Neuronal stem cell (in vitro differentiated cells): ENCODE measurements around the gene CHD5.

Experiments used
- DNase-seq: peaks from one replicate; pipeline ENCODE4 v3.0.0-alpha.2; 2013; ENCODE audit warnings: low spot score
- H2AFZ ChIP-seq: one replicate; pipeline ENCODE4 v1.6.1; 2013; ENCODE audit warnings: mild to moderate bottlenecking, low read length, inconsistent platforms
- H2AK5ac ChIP-seq: 2 replicates; pipeline ENCODE4 v1.6.1; 2013; ENCODE audit warnings: low read depth, mild to moderate bottlenecking, inconsistent platforms, low read length, moderate library complexity, mixed read lengths
- H2BK120ac ChIP-seq: 2 replicates; pipeline ENCODE4 v1.6.1; 2013; ENCODE audit warnings: low read depth, mild to moderate bottlenecking, inconsistent platforms, low read length, moderate library complexity, mixed read lengths
- H2BK12ac ChIP-seq: one replicate; pipeline ENCODE4 v1.6.1; 2013; ENCODE audit warnings: low read length, inconsistent platforms
- H2BK15ac ChIP-seq: 2 replicates; pipeline ENCODE4 v1.6.1; 2013; ENCODE audit warnings: mild to moderate bottlenecking, low read length, inconsistent platforms, mixed read lengths
- H2BK5ac ChIP-seq: one replicate; pipeline ENCODE4 v1.6.1; 2013; ENCODE audit warnings: inconsistent platforms, mild to moderate bottlenecking, low read length, moderate library complexity
- H3K14ac ChIP-seq: one replicate; pipeline ENCODE4 v1.6.1; 2013; ENCODE audit warnings: low read length, inconsistent platforms
- H3K18ac ChIP-seq: 2 replicates; pipeline ENCODE4 v1.6.1; 2013; ENCODE audit warnings: low read length, inconsistent platforms
- H3K23ac ChIP-seq: 2 replicates; pipeline ENCODE4 v1.6.1; 2013; ENCODE audit warnings: low read depth, mild to moderate bottlenecking, mixed read lengths, low read length, inconsistent platforms; ENCODE audit not compliant: poor library complexity
- H3K27ac ChIP-seq: replicated peaks from 3 replicates; pipeline ENCODE4 v1.5.1; 2013; ENCODE audit warnings: low read length, inconsistent platforms
- H3K27me3 ChIP-seq, 3 experiments: 2 replicates each; pipeline ENCODE4 v1.6.1; 2013; ENCODE audit warnings: low read length in 3 of 3, mild to moderate bottlenecking in 2 of 3, inconsistent platforms in 1 of 3, low read depth in 1 of 3, mixed read lengths in 1 of 3, moderate library complexity in 1 of 3; ENCODE audit not compliant: control insufficient read depth in 3 of 3, insufficient read depth in 3 of 3
- H3K36me3 ChIP-seq, 2 donors: replicated peaks in 1 of 2; 2 replicates each; pipeline ENCODE4 v1.6.1; 2013; ENCODE audit warnings: low read length in 2 of 2; ENCODE audit not compliant: control insufficient read depth in 2 of 2, insufficient read depth in 2 of 2
- H3K4ac ChIP-seq: 2 replicates; pipeline ENCODE4 v1.6.1; 2013; ENCODE audit warnings: inconsistent platforms, mild to moderate bottlenecking, low read length, moderate library complexity
- H3K4me1 ChIP-seq, 2 donors: 1 replicate in 1 of 2; 2 replicates in 1 of 2; pipeline ENCODE4 v1.6.1; 2013; ENCODE audit warnings: low read length in 2 of 2, low read depth in 1 of 2; ENCODE audit not compliant: control insufficient read depth in 2 of 2, insufficient read depth in 1 of 2
- H3K4me2 ChIP-seq: one replicate; pipeline ENCODE4 v1.6.1; 2013; ENCODE audit warnings: mild to moderate bottlenecking, low read length, inconsistent platforms; ENCODE audit not compliant: insufficient read depth, poor library complexity, severe bottlenecking
- H3K4me3 ChIP-seq, 2 donors: 2 replicates each; pipeline ENCODE4 v1.5.1; 2013; ENCODE audit warnings: low read length in 2 of 2, mild to moderate bottlenecking in 2 of 2, inconsistent platforms in 1 of 2, moderate library complexity in 1 of 2
- H3K79me1 ChIP-seq: one replicate; pipeline ENCODE4 v1.6.1; 2013; ENCODE audit warnings: low read depth, mild to moderate bottlenecking, inconsistent platforms, low read length, moderate library complexity
- H3K9ac ChIP-seq: one replicate; pipeline ENCODE4 v1.6.1; 2013; ENCODE audit warnings: mild to moderate bottlenecking, low read depth, low read length, inconsistent platforms; ENCODE audit not compliant: poor library complexity
- H3K9me3 ChIP-seq, 2 donors: replicated peaks in 1 of 2; 2 replicates each; pipeline versions ENCODE3 to v1.6.1; 2013; ENCODE audit warnings: low read length in 2 of 2, mild to moderate bottlenecking in 2 of 2, inconsistent platforms in 1 of 2, low read depth in 1 of 2, mixed read lengths in 1 of 2, moderate library complexity in 1 of 2; ENCODE audit not compliant: control insufficient read depth in 2 of 2, insufficient read depth in 1 of 2
- H4K8ac ChIP-seq: one replicate; pipeline ENCODE4 v1.6.1; 2013; ENCODE audit warnings: low read depth, mild to moderate bottlenecking, inconsistent platforms, low read length, moderate library complexity
- H4K91ac ChIP-seq: one replicate; pipeline ENCODE4 v1.6.1; 2013; ENCODE audit warnings: low read length, low read depth, mild to moderate bottlenecking, inconsistent platforms; ENCODE audit not compliant: poor library complexity
- WGBS, 2 donors: extraction: QIAGEN DNeasy Blood & Tissue Kit; methylation state at CpG; one replicate each; pipeline ENCODE4 v1.1.7; 2013; ENCODE audit warnings: missing lambda C conversion rate in 2 of 2, mixed read lengths in 1 of 2; ENCODE audit not compliant: insufficient read length in 2 of 2, insufficient replicate concordance in 1 of 2; ENCODE audit errors: extremely low coverage in 2 of 2; 5-methylcytosine and 5-hydroxymethylcytosine counted together

Gene CHD5

DNA sequence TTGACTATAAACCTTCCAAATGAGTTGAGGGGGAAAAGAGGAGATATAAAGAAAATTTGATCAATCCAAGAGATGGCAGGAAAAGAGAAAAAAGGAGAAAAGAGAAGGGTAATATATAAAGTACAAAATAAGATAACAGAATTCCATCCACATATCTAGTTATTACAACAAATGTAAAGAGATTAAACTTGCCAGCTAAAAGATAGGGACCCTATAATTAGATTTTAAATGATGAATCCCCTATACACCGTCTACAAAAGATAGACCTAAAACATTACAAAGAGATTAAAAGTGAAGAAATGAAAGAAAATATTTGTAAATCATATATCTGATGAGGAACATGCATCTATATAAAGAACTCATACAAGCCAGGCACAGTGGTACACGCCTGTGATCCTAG is 63.1 kb downstream of the CHD5 start:
- no peak for DNase-seq
- no peak overlapping the region for H3K23ac ChIP-seq
- no peak overlapping the region for H3K18ac ChIP-seq
- no peaks in the 10 kb centered on the region for H3K36me3 ChIP-seq
- H3K9me3 ChIP-seq: peaks cover 0 to 3% of the 10 kb centered on the region in 2 donors
- WGBS, 2 donors: no CpG with 5 or more reads among the region's 2 CpGs
- no peak overlapping the region for H3K4ac ChIP-seq
- no peak overlapping the region for H3K4me3 ChIP-seq
- no peak overlapping the region for H4K91ac ChIP-seq
- no peak overlapping the region for H2BK5ac ChIP-seq
- H2AFZ ChIP-seq: no peak overlapping the region
- no peak overlapping the region for H3K14ac ChIP-seq
- H2BK120ac ChIP-seq: no peak overlapping the region
- peaks cover 0 to 7% (median 0%) of the 10 kb centered on the region in 3 experiments for H3K27me3 ChIP-seq
- no peaks in the 10 kb centered on the region for H3K79me1 ChIP-seq
- H4K8ac ChIP-seq: no peak overlapping the region
- H3K27ac ChIP-seq: no peak overlapping the region
- H3K4me2 ChIP-seq: no peak overlapping the region
- H2AK5ac ChIP-seq: no peak overlapping the region
- H2BK15ac ChIP-seq: no peak overlapping the region
- no peak overlapping the region for H3K9ac ChIP-seq
- no peaks in the 10 kb centered on the region for H3K4me1 ChIP-seq
- no peak overlapping the region for H2BK12ac ChIP-seq

DNA sequence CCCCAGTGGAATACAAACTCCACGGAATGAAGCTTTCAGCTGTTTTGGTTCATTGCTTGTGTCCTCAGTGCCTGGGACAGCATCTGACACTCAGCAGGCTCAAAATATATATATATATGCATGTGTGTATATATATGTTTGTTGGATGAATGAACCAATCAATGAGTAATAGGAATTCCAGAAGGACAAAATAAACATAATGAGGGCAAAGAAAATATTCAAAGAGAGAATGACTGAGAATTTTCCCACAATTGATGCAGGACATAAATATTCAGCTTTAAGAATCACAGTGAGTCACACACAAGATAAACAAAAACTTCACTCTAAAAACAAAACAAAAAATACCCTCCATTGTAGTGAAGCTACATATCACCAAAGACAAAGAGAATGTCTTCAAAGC is 64.0 kb downstream of the CHD5 start:
- H2BK15ac ChIP-seq: no peak overlapping the region
- H2BK120ac ChIP-seq: no peak overlapping the region
- H3K18ac ChIP-seq: no peak overlapping the region
- no peak overlapping the region for H3K27ac ChIP-seq
- no peaks in the 10 kb centered on the region for H3K79me1 ChIP-seq
- H3K36me3 ChIP-seq: no peaks in the 10 kb centered on the region
- H2BK5ac ChIP-seq: no peak overlapping the region
- no peak overlapping the region for H2AFZ ChIP-seq
- H3K14ac ChIP-seq: no peak overlapping the region
- no peak overlapping the region for H2BK12ac ChIP-seq
- no peak overlapping the region for H3K9ac ChIP-seq
- no peaks in the 10 kb centered on the region for H3K4me1 ChIP-seq
- H4K91ac ChIP-seq: no peak overlapping the region
- no peak overlapping the region for H3K4me2 ChIP-seq
- H3K23ac ChIP-seq: no peak overlapping the region
- H4K8ac ChIP-seq: no peak overlapping the region
- no peak overlapping the region for H3K4ac ChIP-seq
- H3K9me3 ChIP-seq: peaks cover 0 to 3% of the 10 kb centered on the region in 2 donors
- no peak overlapping the region for H2AK5ac ChIP-seq
- H3K4me3 ChIP-seq: no peak overlapping the region
- H3K27me3 ChIP-seq: peaks cover 0 to 3% (median 0%) of the 10 kb centered on the region in 3 experiments
- no CpG with 5 or more reads among the region's 1 CpG for WGBS, 2 donors
- no peak for DNase-seq

DNA sequence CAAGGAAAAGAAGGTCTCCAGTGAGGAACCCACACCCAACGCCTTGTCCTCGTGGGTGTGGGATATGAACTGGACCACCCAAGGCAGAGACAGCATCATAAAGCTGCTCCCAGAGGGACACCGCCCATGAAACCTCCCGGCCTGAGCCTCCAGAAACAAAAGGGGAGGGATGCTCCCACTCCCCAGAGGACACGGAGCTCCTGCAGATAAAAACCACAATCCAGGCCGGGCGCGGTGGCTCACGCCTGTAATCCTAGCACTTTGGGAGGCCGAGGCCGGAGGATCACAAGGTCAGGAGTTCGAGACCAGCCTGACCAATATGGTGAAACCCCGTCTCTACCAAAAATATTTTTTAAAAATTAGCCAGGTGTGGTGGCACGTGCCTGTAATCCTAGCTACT is 66.4 kb downstream of the CHD5 start:
- Histone ChIP-seq H3K23ac (peak overlapping the region; percentile 65), H3K79me1 (no peaks in the 10 kb centered on the region), H2AK5ac (peak overlapping the region; percentile 7), H4K91ac (no peak overlapping the region), H3K27me3 (peaks cover 0 to 7% (median 0%) of the 10 kb centered on the region in 3 experiments), H3K9me3 (peaks cover 0 to 3% of the 10 kb centered on the region in 2 donors), H2BK15ac (no peak overlapping the region), H3K27ac (no peak overlapping the region), H4K8ac (peak overlapping the region; percentile 65), H2BK12ac (no peak overlapping the region), H3K4me3 (no peak overlapping the region), H2BK120ac (no peak overlapping the region), H3K9ac (no peak overlapping the region), H2BK5ac (no peak overlapping the region), H3K14ac (peak overlapping the region; percentile 56), H3K4me1 (no peaks in the 10 kb centered on the region), H3K18ac (no peak overlapping the region), H3K4ac (no peak overlapping the region), H2AFZ (no peak overlapping the region), H3K4me2 (no peak overlapping the region), H3K36me3 (no peaks in the 10 kb centered on the region)
- no peak for DNase-seq
- no CpG with 5 or more reads among the region's 14 CpGs for WGBS, 2 donors

DNA sequence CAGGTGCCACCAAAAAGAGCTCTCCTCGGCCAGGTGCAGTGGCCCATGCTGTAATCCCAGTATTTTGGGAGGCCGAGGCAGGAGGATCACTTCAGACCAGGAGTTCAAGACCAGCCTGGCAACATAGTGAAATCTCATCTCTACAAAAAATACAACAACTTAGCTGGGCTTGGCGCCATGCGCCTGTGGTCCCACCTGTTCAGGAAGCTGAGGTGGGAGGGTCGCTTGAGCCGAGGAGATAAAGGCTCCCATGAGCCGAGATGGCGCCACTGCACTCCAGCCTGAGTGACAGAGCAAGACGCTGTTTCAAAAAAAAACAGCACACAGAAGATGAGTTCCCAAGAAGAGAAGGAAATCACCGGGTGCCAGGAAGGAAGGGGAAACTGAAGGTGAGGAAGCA is 67.0 kb downstream of the CHD5 start:
- no peak overlapping the region for H3K9ac ChIP-seq
- WGBS, 2 donors: no CpG with 5 or more reads among the region's 10 CpGs

More for the DNA sequence above, 67.0 kb downstream of the CHD5 start:
- Histone ChIP-seq H3K36me3 (no peaks in the 10 kb centered on the region), H3K23ac (no peak overlapping the region), H3K27ac (no peak overlapping the region), H4K91ac (no peak overlapping the region), H3K27me3 (peaks cover 0 to 7% (median 0%) of the 10 kb centered on the region in 3 experiments), H3K4ac (no peak overlapping the region), H3K4me3 (no peak overlapping the region), H2BK120ac (no peak overlapping the region), H2BK12ac (no peak overlapping the region), H3K4me2 (no peak overlapping the region), H3K18ac (no peak overlapping the region), H2AFZ (no peak overlapping the region), H3K14ac (peak overlapping the region; percentile 56), H4K8ac (no peak overlapping the region), H3K9me3 (peaks cover 0 to 3% of the 10 kb centered on the region in 2 donors), H3K4me1 (no peaks in the 10 kb centered on the region), H2BK15ac (no peak overlapping the region), H2AK5ac (no peak overlapping the region), H3K79me1 (no peaks in the 10 kb centered on the region), H2BK5ac (no peak overlapping the region)
- no peak for DNase-seq
